ENCODE data around the gene SORL1.

- no peak for TF ChIP-seq TAF1 (IDR thresholded peaks at IDR 0.05; ENCODE audit: borderline replicate concordance, low read depth, low read length)
- no peak for TF ChIP-seq POLR2A (IDR thresholded peaks at IDR 0.05; ENCODE audit: low read depth, low read length)
- no peak for TF ChIP-seq POLR2AphosphoS5 (IDR thresholded peaks at IDR 0.05; ENCODE audit: low read depth, low read length)
Observed at GRCh38 chr11:121485216-121485615, 33.1 kb downstream of the SORL1 start.
